SIG-M5 treated with dmso at 0.1 percent for 504 hours (cell line): Measurements from ENCODE around the gene GOLGA8B.
"Not testable (repeated sequence)": the region's sequence is repeated elsewhere in the genome, so short reads cannot be mapped to it uniquely, and the experiment has no call there.

Experiments used
- DNase-seq: peaks from one replicate; lab custom pipeline; 2025; ENCODE audit not compliant: unreplicated experiment; lab: John Stamatoyannopoulos, UW

Gene GOLGA8B

GRCh38 chr15:34583399-34584329 is at the start of gene GOLGA8B:
TSS of gene GOLGA8B (minus strand) at chr15:34583651. CDS start at chr15:34535912, 47,739 bp downstream.
- peak; percentile 34 for DNase-seq

- not testable (repeated sequence) for DNase-seq
Measured at GRCh38 chr15:34633165-34633564, 49.7 kb upstream of the GOLGA8B start.

DNA sequence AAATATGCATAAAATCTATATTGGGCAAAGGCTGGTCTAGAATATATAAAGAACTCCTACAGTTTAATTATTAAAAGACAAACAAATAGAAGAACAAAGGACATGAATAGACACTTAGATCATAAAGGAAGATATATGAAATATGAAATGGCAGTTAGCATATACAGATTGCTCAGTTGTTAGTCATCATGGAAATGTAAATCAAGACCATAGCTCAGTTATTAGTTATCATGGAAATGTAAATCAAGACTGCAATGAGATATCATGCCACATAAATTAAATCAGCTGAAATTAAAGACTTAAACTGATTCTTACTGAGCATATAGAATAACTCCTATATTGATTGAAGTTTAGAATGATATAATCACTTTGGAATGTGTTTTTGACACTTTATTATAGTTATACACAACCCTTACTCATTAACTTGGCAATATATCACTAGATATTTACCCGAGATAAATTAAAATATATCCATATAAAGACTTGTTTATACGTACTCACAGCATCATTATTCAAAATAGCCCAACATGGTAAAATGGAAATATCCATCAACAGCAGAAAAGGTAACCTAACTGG is 45.2 kb upstream of the GOLGA8B start:
- no peak for DNase-seq

GRCh38 chr15:34625007-34625406 is 41.6 kb upstream of the GOLGA8B start:
- no peak for DNase-seq

DNA sequence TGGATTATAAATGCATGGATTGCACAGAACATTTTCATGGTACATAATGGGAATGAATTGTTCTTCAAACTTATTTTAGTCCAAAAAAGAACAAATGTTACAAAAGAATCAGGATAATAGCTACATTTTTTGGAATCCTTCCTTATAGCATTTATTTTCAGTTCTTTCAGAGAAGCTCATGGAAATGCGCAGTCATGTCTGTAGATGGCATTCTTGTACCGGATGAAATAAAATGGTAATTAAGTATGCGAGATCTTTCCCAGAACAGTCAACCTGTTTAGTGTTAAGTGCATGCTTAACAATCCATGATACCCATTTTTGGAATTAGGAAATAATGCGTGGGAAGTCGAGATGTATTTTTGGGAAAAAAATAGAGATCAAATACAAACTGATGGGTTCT is 38.2 kb upstream of the GOLGA8B start:
- no peak for DNase-seq

DNA sequence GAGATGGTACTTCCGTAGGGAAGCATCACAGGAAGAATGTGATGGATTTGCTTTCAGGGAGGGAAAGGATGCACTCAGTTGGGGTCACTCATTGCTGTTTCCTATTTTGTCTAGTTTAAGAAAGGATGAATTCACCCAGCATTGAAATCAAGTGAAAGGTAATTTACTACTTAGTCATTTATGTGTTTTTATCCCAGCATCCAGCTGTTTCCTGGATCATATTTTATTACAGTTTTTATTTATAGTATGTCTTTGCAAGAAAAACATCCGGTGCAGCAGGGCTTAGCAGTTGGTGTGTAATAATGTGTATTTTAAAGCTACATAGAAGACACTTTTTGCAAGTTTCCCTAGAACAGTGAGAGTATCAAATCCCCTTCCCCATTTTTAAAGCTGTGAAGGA is 37.4 kb upstream of the GOLGA8B start:
- DNase-seq = no peak

- no peak for DNase-seq
Measured at GRCh38 chr15:34620142-34620541, 36.7 kb upstream of the GOLGA8B start.

GRCh38 chr15:34619151-34619550 is 35.7 kb upstream of the GOLGA8B start:
- no peak for DNase-seq

GRCh38 chr15:34618073-34618472 is 34.6 kb upstream of the GOLGA8B start:
- no peak for DNase-seq

DNA sequence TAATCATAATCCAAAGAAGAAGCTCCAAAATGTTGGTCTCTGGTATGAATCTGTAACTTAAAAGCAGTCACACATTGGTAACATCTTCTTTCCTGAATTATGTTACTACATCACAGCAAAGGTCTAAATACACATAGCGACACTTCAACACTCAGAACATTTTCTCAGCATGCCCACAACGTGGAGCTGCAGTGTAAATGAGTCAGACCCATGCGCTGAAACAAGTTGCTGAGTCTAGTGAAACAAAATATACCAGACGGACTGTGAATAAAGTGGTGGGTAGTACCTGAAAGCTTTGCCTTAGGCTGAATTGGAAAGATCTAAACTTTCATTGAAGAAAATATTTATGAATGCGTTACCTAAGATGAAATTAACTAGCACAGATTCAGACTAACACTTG is 33.2 kb upstream of the GOLGA8B start:
- no peak for DNase-seq

- no peak for DNase-seq
Measured at GRCh38 chr15:34613997-34614396, 30.5 kb upstream of the GOLGA8B start.

DNA sequence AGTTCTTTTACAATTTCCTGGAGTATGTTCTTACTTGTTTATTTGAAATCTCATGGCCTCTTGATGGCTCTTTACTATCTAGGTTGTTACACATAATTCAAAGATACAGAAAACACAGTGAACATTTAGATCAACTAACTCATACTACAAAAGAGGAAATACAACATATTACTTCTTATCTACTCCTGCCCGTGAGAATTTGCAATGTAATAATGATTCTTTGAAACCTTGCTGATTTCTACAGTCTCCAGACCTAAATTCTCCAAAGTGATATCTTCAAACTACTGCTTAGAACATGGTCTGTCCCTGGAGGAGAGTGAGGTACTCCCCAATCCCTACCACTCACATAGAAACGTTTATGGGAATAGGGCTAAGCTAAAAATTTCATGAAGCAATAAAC is 29.9 kb upstream of the GOLGA8B start:
- DNase-seq = no peak

GRCh38 chr15:34610354-34610753 is 26.9 kb upstream of the GOLGA8B start:
- no peak for DNase-seq

DNA sequence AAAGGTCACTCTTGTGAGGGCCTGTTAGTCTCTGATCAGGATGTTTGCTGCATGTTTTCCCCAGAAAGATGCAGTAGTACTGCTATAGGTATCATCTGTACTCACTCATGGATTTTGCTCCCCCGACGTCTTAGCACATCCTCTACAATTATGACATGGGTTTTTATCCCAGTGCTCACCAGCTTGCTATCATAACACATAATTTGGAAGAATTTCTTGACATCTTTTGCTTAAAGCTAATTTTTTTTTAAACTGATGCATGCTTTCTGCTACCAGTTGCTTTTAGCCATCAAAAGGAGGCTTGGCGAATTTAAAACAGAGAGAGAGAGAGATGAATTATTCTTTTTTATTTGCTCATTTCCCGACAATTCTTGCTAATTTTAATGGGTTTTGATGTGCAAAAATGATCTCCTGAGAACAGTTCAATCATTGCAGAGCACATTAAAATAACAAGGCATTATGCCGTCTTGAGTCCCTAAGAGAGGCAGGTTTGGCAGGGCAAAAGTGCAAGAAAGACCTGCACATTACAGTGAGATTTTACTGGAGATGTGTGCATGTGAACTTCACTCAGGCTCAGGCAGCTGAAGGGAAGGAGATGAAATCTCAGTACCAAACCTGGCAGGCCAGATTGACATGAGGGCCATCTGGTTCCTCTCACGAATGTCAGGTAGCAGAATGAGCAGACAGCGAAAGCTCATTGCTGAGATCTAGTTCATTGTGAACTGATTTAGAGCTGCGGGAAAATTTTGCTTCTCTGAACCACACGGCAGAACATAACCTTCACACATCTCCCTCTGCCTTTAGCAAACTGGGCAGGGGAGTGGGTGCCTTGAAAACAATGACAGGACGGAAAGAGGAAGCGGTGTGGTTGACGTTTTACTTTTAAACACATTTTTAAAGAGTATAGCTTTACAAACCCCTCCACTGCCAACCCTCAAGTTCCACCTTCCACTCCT is 25.9 kb upstream of the GOLGA8B start:
- DNase-seq = peak; percentile 11

- no peak for DNase-seq
Measured at GRCh38 chr15:34608517-34608916, 25.1 kb upstream of the GOLGA8B start.

DNA sequence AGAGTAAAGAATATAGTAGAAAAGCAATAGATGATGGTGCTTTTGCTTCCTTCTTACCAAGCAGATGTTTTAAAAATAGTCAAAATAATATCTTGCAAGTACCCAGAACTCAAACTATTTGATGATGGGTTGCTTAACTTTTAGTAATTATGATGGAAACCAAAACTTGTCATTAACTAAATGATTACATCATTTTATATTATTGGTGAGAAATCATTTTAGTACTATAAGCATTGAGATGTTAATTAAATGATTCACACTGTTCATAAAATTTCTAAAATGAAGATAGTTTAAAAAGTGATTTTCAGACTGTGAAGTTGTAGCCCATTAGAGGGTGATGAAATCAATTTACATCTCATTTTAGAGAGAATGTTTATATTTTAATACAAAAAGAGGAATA is 24.4 kb upstream of the GOLGA8B start:
- DNase-seq = no peak

GRCh38 chr15:34606545-34606944 is 23.1 kb upstream of the GOLGA8B start:
- no peak for DNase-seq

GRCh38 chr15:34606131-34606530 is 22.7 kb upstream of the GOLGA8B start:
- DNase-seq = no peak

GRCh38 chr15:34603095-34603494 is 19.6 kb upstream of the GOLGA8B start:
- DNase-seq = no peak

DNA sequence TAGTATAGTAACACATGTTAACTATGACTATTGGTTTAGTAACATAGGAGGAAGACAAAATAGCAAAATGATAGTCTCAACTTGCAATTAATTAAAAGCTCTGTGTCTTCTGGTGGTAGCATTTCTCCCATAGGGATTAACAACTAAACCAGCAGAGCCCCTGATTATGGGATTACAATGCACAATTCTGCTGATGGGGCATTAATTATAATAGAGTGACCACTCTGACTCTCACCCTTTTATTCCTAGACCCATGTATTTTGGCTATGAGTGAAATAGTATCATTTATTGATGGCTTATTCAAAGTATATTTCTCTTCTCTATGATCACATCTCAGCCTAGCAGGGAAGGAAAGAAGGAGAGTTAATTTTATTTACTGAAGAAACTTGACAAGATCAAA is 17.5 kb upstream of the GOLGA8B start:
- no peak for DNase-seq

- DNase-seq = no peak
Measured at GRCh38 chr15:34598799-34599585, 15.5 kb upstream of the GOLGA8B start.
